ENCODE data around the gene DNAH10. TPM values are rescaled to one million over a fixed set of nuclear protein-coding genes. Genes with fewer than 3 reads are reported as not detected.

Gene DNAH10
- total RNA-seq, 6 experiments from 2014 or later = 0.19 to 1.1 (median 0.64) TPM

DNA sequence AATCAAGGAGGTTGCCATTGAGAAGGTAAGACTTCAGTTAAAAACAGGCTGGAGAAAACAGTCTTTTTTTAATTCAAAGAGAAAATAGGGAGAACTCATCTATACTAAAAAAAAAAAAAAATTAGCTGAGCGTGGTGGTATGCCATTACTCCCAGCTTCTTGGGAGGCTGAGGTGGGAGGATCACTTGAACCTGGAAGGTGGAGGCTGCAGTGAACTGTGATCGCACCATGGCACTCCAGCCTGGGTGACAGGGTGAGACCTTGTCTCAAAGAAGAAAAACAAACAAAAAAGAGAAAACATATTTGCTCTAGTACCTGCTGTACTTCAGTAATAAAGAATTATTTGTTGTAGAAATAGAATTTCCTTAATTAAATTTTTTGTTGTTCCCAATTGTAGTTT, 68.6 kb downstream of the DNAH10 start:
- no peak for DNase-seq
- H3K9me3 Mint-ChIP-seq = peaks cover 31% of the 10 kb centered on the region
- no peaks in the 10 kb centered on the region; the same call in none of the 2 replicates for H3K36me3 Mint-ChIP-seq (ENCODE audit: low read depth)
- peaks cover 10% of the 10 kb centered on the region; the same call in 1 of the 2 replicates for H3K4me1 Mint-ChIP-seq (ENCODE audit: low read depth)
- no peak overlapping the region for H3K4me3 Mint-ChIP-seq
- H3K27ac Mint-ChIP-seq = no peak overlapping the region
- TF ChIP-seq, protein P1, sequence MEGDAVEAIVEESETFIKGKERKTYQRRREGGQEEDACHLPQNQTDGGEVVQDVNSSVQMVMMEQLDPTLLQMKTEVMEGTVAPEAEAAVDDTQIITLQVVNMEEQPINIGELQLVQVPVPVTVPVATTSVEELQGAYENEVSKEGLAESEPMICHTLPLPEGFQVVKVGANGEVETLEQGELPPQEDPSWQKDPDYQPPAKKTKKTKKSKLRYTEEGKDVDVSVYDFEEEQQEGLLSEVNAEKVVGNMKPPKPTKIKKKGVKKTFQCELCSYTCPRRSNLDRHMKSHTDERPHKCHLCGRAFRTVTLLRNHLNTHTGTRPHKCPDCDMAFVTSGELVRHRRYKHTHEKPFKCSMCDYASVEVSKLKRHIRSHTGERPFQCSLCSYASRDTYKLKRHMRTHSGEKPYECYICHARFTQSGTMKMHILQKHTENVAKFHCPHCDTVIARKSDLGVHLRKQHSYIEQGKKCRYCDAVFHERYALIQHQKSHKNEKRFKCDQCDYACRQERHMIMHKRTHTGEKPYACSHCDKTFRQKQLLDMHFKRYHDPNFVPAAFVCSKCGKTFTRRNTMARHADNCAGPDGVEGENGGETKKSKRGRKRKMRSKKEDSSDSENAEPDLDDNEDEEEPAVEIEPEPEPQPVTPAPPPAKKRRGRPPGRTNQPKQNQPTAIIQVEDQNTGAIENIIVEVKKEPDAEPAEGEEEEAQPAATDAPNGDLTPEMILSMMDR (IDR thresholded peaks at IDR 0.05) = no peak
- H3K27me3 Mint-ChIP-seq (ENCODE audit: insufficient read depth) = peaks cover 16% of the 10 kb centered on the region; the same call in 1 of the 2 replicates

DNA sequence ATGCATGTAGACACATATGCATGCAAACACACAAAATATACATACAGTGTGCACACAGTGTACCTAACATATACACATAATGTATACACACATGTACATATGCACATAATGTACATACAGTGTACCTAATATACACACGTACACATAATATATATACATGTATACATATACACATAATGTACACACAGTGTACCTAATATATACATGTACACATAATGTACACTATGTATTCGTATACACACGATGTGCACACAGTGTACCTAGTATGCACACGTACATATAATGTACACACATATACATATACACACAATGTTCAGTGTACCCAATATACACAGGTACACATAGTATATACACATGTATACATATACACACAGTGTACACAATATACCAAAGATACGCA, 70.0 kb downstream of the DNAH10 start:
- H3K4me1 Mint-ChIP-seq (ENCODE audit: low read depth) = peaks cover 10% of the 10 kb centered on the region; the same call in 1 of the 2 replicates
- H3K36me3 Mint-ChIP-seq (ENCODE audit: low read depth) = no peaks in the 10 kb centered on the region; the same call in none of the 2 replicates
- H3K9me3 Mint-ChIP-seq = peaks cover 31% of the 10 kb centered on the region
- no peak for DNase-seq
- no peak overlapping the region for H3K27ac Mint-ChIP-seq
- peaks cover 18% of the 10 kb centered on the region; the same call in 1 of the 2 replicates for H3K27me3 Mint-ChIP-seq (ENCODE audit: insufficient read depth)
- TF ChIP-seq, protein P1 (IDR thresholded peaks at IDR 0.05) = no peak
- H3K4me3 Mint-ChIP-seq = no peak overlapping the region

DNA sequence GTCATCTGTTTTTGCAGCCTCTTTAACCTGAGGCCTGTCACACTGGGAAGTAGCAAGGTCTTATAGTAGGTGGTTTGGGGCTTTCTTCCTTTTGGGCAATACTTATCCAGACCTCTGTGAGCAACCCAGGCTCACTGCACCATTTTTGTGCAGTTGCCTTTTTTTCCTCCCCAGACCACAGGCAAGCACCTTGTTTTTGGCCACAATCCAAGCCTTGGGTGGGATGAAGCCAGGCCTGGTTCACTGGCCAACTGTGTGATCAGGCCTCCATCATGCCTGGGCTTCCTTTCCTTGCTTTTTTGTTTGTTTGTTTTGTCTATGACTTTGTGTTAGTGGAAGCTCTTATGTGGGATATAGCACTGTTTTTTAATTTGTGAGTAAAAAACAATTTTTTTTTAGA, 71.7 kb downstream of the DNAH10 start:
- Mint-ChIP-seq H3K36me3 (ENCODE audit: low read depth) (no peaks in the 10 kb centered on the region; the same call in none of the 2 replicates), H3K27ac (no peak overlapping the region), H3K4me3 (no peak overlapping the region), H3K9me3 (peaks cover 31% of the 10 kb centered on the region), H3K4me1 (ENCODE audit: low read depth) (peaks cover 10% of the 10 kb centered on the region; the same call in 1 of the 2 replicates), H3K27me3 (ENCODE audit: insufficient read depth) (peaks cover 13% of the 10 kb centered on the region)
- no peak for DNase-seq
- TF ChIP-seq, protein P1 (IDR thresholded peaks at IDR 0.05) = no peak

DNA sequence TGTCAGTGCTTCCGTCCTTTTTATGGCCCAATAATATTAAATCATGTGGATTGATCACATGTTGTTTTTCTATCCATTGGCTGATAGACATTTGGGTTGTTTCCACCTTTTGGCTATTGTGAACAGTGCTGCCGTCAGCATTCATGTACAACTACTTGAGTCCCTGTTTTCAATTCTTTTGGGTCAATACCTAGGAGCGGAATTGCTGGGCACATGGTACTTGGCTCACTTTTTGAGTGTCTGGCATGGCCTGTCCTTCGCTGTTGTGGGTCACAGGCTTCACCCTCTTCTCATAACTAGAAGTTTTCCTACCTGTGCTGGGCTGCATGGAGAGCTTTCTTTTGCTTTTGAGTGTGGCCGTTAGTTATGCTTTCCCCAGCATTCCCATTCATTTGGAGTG, 72.7 kb downstream of the DNAH10 start:
- TF ChIP-seq, protein P1 (IDR thresholded peaks at IDR 0.05) = no peak
- Mint-ChIP-seq H3K27me3 (ENCODE audit: insufficient read depth) (peaks cover 18% of the 10 kb centered on the region), H3K36me3 (ENCODE audit: low read depth) (no peaks in the 10 kb centered on the region; the same call in none of the 2 replicates), H3K4me3 (no peak overlapping the region), H3K9me3 (peaks cover 31% of the 10 kb centered on the region), H3K4me1 (ENCODE audit: low read depth) (peaks cover 5% of the 10 kb centered on the region; the same call in 1 of the 2 replicates), H3K27ac (no peak overlapping the region)
- no peak for DNase-seq

DNA sequence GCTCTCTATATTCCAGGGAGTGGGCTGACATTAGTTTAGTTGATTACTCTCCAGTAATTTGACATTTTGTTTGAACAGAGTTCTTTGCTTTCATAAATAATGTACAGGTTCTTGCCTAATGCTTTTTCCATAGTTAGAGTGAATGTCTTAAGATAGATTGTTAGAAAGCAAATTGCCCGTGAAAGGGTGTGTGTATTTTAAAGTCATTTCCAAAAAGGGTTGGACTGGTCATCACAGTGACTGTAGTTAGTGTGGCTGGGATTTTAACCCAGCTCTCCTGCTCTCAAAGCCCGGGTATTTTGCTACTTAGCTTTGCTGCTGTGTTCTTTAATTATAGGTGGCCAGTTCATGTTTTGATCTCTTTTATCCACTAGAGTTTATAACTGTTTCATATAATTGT, 74.2 kb downstream of the DNAH10 start:
- no peaks in the 10 kb centered on the region for H3K4me1 Mint-ChIP-seq (ENCODE audit: low read depth)
- H3K27ac Mint-ChIP-seq = no peak overlapping the region
- H3K4me3 Mint-ChIP-seq = no peak overlapping the region
- H3K36me3 Mint-ChIP-seq (ENCODE audit: low read depth) = no peaks in the 10 kb centered on the region; the same call in none of the 2 replicates
- DNase-seq = no peak
- peaks cover 23% of the 10 kb centered on the region for H3K27me3 Mint-ChIP-seq (ENCODE audit: insufficient read depth)
- TF ChIP-seq, protein P1 (IDR thresholded peaks at IDR 0.05) = no peak
- H3K9me3 Mint-ChIP-seq = peaks cover 24% of the 10 kb centered on the region
